WTC11 (cell line): ENCODE data around the gene KLHL10. TPM values are rescaled to one million over a fixed set of nuclear protein-coding genes. Genes with fewer than 3 reads are reported as not detected.

Source experiments
- AR ChIP-seq: fragments of 250-450 bp; sonication (Bioruptor Pico); IDR thresholded peaks from 2 replicates; pipeline ENCODE4 v1.9.0; 2021; ENCODE audit warnings: mild to moderate bottlenecking
- ATF1 ChIP-seq: sonication (generic); formaldehyde crosslinking; IDR thresholded peaks from 2 replicates; pipeline ENCODE4 v1.8.1; 2023; ENCODE audit warnings: mild to moderate bottlenecking, moderate library complexity, missing genetic modification reagents
- ATF2 ChIP-seq: sonication (generic); formaldehyde crosslinking; IDR thresholded peaks from 2 replicates; pipeline ENCODE4 v1.8.1; 2022; ENCODE audit warnings: low read depth, missing genetic modification reagents, borderline replicate concordance
- E2F1 ChIP-seq: sonication (generic); formaldehyde crosslinking; IDR thresholded peaks from 2 replicates; pipeline ENCODE4 v1.8.0; 2022; ENCODE audit warnings: mild to moderate bottlenecking, missing genetic modification reagents
- FOXK1 ChIP-seq: sonication (generic); formaldehyde crosslinking; IDR thresholded peaks from 2 replicates; pipeline ENCODE4 v1.8.0; 2022; ENCODE audit warnings: mild to moderate bottlenecking, moderate library complexity, missing genetic modification reagents
- HMGA2 ChIP-seq: fragments of 250-450 bp; sonication (Bioruptor Pico); IDR thresholded peaks from 2 replicates; pipeline ENCODE4 v1.4.0; 2021; ENCODE audit warnings: mild to moderate bottlenecking, moderate library complexity
- KAT7 ChIP-seq: sonication (generic); formaldehyde crosslinking; IDR thresholded peaks from 2 replicates; pipeline ENCODE4 v1.8.1; 2023; ENCODE audit warnings: missing genetic modification reagents, mild to moderate bottlenecking, borderline replicate concordance
- MAX ChIP-seq: sonication (generic); formaldehyde crosslinking; IDR thresholded peaks from 2 replicates; pipeline ENCODE4 v1.8.0; 2022; ENCODE audit warnings: mild to moderate bottlenecking, missing genetic modification reagents
- PRRX2 ChIP-seq: fragments of 250-450 bp; sonication (Bioruptor Pico); IDR thresholded peaks from 2 replicates; pipeline ENCODE4 v1.8.0; 2021; ENCODE audit warnings: mild to moderate bottlenecking
- RORB ChIP-seq: fragments of 250-450 bp; sonication (Bioruptor Pico); IDR thresholded peaks from 2 replicates; pipeline ENCODE4 v1.9.0; 2021; ENCODE audit warnings: mild to moderate bottlenecking
- SMAD3 ChIP-seq: sonication (generic); formaldehyde crosslinking; IDR thresholded peaks from 2 replicates; pipeline ENCODE4 v1.8.0; 2022; ENCODE audit warnings: missing genetic modification reagents, mild to moderate bottlenecking, borderline replicate concordance
- TEAD4 ChIP-seq: sonication (generic); formaldehyde crosslinking; IDR thresholded peaks from 2 replicates; pipeline ENCODE4 v1.8.0; 2022; ENCODE audit warnings: mild to moderate bottlenecking, missing genetic modification reagents
- ZNF281 ChIP-seq: sonication (generic); formaldehyde crosslinking; IDR thresholded peaks from 2 replicates; pipeline ENCODE4 v1.8.0; 2023; ENCODE audit warnings: mild to moderate bottlenecking, missing genetic modification reagents
- ZNF425 ChIP-seq: fragments of 250-450 bp; sonication (Bioruptor Pico); conservative IDR thresholded peaks from 2 replicates; pipeline ENCODE4 v1.9.0; 2021; ENCODE audit warnings: mild to moderate bottlenecking
- ZSCAN18 ChIP-seq: fragments of 250-450 bp; sonication (Bioruptor Pico); IDR thresholded peaks from 2 replicates; pipeline ENCODE4 v2.1.2; 2022; ENCODE audit warnings: mild to moderate bottlenecking, moderate library complexity
- total RNA-seq: library from RNA; stranded (reverse); gene quantifications from 3 replicates; pipeline ENCODE4 v1.2.3, GENCODE V29; 2021

Gene KLHL10
- total RNA-seq, 1 experiment from 2014 or later = 0.35 TPM

GRCh38 chr17:41810659-41811548 is 26.7 kb upstream of the KLHL10 start (continued):
- TF ChIP-seq AR (CRISPR knock-in tag) = no peak
- TF ChIP-seq E2F1 (CRISPR knock-in tag) = no peak
- no peak for TF ChIP-seq PRRX2 (CRISPR knock-in tag)
- 0 out of 2 replicates have a peak, but pooled peaks have one; percentile 19 for TF ChIP-seq ZNF281
- peak; percentile 69 for TF ChIP-seq MAX (CRISPR knock-in tag)
- peak; percentile 38; the same call in 1 of the 2 replicates for TF ChIP-seq ATF1 (CRISPR knock-in tag)
- TF ChIP-seq TEAD4 (CRISPR knock-in tag) = 0 out of 2 replicates have a peak, but pooled peaks have one; percentile 4
- TF ChIP-seq ZNF425 (CRISPR knock-in tag) = no peak
- TF ChIP-seq RORB = no peak
- no peak for TF ChIP-seq SMAD3 (CRISPR knock-in tag)
- TF ChIP-seq HMGA2 (CRISPR knock-in tag) = no peak
- no peak for TF ChIP-seq ATF2 (CRISPR knock-in tag)
- TF ChIP-seq ZSCAN18 = no peak
- no peak for TF ChIP-seq KAT7 (CRISPR knock-in tag)
- 0 out of 2 replicates have a peak, but pooled peaks have one; percentile 16 for TF ChIP-seq FOXK1 (CRISPR knock-in tag)
